EH (cell line): ENCODE data around the gene GABARAPL2.
A peak's percentile ranks its signal among the peaks of the same experiment; 100 is the strongest.
"Not testable (repeated sequence)": the region's sequence is repeated elsewhere in the genome, so short reads cannot be mapped to it uniquely, and the experiment has no call there.

ENCODE experiments used
- DNase-seq: peaks from one replicate; pipeline ENCODE4 v3.0.0-alpha.2; 2015; ENCODE audit warnings: low read depth

GABARAPL2 gene, protein sequence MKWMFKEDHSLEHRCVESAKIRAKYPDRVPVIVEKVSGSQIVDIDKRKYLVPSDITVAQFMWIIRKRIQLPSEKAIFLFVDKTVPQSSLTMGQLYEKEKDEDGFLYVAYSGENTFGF

DNA sequence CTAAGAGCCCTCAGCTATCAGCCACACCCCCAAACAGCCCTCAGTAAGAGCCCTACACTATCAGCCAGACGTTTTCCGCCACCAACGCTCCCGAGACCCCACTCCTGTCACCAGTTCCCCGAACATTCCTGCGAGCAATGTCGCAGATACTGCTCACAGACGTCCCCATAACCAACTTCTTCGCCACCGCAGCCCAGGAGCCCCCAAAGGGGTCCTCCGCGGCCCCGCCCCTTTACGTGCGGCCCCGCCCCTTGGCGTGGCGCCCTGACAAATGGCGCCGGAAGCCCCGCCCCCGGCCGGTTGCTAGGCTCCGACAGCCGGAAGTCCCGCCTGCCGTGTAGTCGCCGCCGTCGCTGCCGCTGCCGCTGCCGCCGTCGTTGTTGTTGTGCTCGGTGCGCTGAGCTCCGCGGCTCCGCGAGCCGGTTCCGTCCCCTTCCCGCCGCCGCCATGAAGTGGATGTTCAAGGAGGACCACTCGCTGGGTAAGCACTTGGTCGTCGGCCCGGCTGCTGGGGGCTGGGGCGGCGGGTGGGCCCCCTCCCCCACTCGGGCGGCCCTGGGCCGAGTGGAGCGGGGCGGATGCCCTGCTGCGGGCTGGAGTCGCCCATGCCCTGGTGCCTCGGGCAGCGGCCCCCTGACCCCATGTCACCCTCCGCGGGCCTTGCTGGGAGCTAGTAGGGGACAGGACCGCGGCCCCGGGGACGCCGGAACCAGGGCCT lies at the start of gene GABARAPL2:
GABARAPL2 (plus strand) TSS at position 340 of the 718 bp plus-strand sequence; CDS start at position 448, 108 bp downstream.
- DNase-seq: peak; percentile 78

- DNase-seq: no peak
Measured at GRCh38 chr16:75519175-75519574, 47.0 kb upstream of the GABARAPL2 start.

DNA sequence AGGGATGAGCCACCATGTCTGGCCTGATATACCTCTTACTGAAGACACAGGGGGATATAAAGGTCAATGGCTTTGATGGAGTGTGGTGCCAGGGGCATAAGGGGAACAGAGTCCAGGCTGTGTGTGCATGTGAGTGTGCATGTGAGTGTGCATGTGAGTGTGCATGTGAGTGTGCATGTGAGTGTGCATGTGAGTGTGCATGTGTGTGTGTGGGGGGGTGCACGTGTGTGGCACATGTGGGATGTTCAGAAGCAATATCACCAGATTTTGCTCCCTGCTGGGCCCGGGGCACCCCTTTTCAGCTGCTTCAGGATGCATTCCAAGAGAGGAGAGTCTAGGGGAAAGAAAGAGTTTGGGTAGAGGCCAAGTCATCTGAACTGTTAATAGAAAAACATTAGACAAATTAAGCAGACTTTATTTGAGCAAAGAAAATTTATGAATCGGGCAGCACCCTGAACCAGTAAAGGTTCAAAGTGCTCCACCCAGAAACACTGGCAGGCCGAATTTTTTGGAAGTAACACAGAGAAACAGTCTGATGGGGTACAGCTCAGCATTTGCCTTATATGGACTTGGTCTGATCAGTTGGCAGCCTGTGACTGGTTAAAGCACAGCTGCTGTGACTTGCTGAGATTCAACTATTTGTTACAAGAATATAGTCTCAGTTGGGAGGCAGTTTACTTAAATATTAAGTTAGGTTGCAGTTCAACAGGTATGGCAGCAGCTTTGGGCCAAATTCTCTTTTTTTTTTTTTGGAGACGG lies 40.0 kb upstream of the GABARAPL2 start:
- DNase-seq: no peak

- no peak for DNase-seq
Measured at GRCh38 chr16:75527825-75528299, 38.3 kb upstream of the GABARAPL2 start.

GRCh38 chr16:75529056-75529905 lies 36.9 kb upstream of the GABARAPL2 start:
- DNase-seq: no peak

DNA sequence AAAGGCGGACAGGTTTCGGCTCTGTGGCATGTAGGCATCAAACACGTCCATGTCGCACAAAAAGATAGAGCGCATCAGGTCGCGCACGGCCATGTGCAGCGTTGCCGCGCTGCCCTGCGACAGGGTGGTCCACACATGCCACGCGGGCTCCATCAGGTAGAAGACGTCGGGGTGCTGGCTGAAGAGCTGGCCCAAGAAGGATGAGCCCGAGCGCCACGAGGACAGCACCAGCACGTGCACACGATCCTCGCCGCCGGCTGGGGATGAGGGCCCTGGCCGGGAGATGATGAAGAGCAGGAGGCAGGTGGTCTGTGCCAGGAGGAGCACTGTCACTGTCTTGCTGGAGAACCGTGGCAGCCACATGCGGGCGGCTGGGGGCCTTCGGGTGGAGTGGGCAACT lies 36.2 kb upstream of the GABARAPL2 start:
- no peak for DNase-seq

- DNase-seq: no peak
Measured at GRCh38 chr16:75532142-75532765, 33.9 kb upstream of the GABARAPL2 start.

- no peak for DNase-seq
Measured at GRCh38 chr16:75532791-75533190, 33.4 kb upstream of the GABARAPL2 start.

GRCh38 chr16:75534560-75535205 lies 31.5 kb upstream of the GABARAPL2 start:
- DNase-seq: no peak

DNA sequence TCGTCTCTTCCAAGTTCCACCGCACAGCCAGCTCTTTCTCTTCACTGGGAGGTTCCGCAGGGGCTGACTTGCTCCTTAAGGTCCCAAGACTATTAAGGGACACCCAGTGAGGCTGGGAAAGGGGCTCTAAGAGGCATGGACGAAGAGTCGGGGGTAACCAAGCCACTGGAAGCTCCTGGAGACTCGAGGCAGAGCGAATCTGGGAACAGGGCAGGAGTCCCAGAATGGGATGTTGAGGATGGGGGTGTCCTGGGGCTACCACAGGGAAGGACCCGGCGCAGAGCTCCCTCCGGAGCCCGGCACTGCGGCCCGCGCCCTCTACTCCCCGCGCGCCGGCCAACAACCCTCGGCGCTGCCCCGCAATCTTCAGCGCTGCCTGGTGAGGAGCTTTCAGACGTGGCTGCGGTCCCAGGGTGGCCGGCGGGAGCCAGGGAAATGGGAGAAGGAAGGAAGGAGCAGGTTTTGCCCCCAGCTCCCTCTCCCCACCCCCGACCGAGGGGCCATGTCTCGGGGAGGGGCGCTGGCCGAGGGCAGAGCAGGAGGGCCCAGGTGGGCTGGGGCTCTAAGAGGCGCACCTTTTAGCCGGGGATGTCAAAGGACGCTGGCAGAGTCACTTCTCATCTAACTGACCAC lies 30.9 kb upstream of the GABARAPL2 start:
- no peak for DNase-seq

GRCh38 chr16:75535901-75536300 lies 30.3 kb upstream of the GABARAPL2 start, which contains the start of gene CHST5:
TSS of gene CHST5 (minus strand) at chr16:75536108. CDS start at chr16:75530384, 5,724 bp downstream.
- DNase-seq: no peak

DNA sequence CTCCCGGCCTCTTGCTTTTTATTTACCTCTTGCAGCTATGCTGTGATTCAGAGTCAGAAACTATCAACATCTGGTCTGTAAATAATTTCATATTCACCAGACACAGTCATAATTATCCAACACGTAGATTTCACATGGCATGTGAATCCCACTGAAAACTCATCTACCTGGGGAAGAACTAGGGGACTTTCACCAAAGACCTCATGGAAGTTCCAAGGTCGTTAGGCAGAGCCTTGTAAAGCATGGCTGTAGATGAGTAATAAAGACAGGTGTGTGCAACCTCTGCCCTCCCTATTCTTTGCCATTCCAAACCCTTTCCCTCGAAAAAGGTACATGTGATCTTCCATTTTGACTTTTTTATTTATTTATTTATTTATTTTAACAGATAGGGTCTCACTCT lies 28.4 kb upstream of the GABARAPL2 start:
- no peak for DNase-seq

GRCh38 chr16:75538882-75539565 lies 27.2 kb upstream of the GABARAPL2 start:
- not testable (repeated sequence) for DNase-seq

GRCh38 chr16:75541236-75541635 lies 24.9 kb upstream of the GABARAPL2 start:
- DNase-seq: no peak

GRCh38 chr16:75542462-75542861 lies 23.7 kb upstream of the GABARAPL2 start:
- DNase-seq: not testable (repeated sequence)

DNA sequence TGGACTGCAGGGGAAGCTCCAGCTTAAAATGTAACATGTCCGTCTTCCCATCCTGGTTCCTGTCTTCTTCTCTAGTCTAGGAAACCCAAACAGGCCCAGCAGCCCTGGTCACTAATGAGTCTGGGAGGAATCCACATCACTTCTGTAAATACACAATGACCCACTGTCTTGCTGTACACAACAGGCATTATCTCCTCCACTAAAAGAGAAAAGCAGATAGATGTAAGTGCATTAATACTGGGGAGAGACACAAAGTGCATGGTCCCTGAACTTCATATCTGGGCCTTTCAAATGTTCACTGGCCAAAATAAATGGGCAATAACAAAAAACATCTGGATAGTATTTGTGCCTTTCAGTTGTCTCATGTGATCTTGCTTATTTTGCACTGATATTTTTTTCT lies 20.3 kb upstream of the GABARAPL2 start:
- DNase-seq: not testable (repeated sequence)

- no peak for DNase-seq
Measured at GRCh38 chr16:75546293-75546692, 19.9 kb upstream of the GABARAPL2 start.

- not testable (repeated sequence) for DNase-seq
Measured at GRCh38 chr16:75548456-75548855, 17.7 kb upstream of the GABARAPL2 start.

DNA sequence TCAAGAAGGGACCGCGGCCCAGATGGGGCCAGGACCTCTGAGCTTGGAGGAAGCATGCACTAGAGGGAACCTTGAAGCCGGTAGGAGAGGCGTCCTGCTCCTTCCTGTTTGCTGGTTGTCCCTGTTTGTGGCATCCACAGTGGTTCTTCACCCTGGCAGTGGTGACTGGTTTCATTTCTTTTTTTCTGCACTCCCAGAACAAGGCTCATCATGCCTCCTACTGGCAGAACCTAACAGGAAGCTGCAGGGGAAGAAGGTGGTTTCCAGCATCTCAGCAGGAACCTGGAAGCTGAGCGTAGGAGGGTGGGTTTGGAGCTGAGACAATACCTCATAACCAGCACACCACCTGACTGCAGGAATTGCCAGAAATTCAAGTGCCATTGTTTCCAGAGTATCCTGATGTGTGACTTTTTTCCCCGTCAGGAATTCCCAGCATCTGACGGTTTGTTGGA lies 15.9 kb upstream of the GABARAPL2 start:
- peak; percentile 37 for DNase-seq

DNA sequence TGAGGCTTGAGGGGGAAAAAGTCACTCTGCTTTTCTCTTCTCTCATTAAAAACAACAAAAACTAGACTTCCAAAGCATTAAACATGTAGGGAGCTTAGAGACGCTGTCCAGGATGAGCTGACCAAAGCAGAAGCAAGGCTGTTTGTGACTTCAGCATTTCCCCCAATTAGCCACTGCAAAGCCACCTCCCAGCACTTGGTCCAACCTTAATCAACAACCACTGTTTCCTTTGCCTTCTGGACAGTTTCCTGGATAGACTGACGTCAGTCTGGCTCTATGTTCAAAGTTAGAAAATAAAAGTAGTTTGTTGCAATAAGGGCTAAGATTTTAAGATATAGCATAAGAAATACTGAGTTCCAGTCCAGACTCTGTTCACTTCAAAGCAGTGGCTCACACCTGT lies 13.2 kb upstream of the GABARAPL2 start:
- DNase-seq: no peak
